Body of pancreas (tissue), 4 donors: Measurements from ENCODE around the gene ADGRE1. TPM values are rescaled to one million over a fixed set of nuclear protein-coding genes. Genes with fewer than 3 reads are reported as not detected.
A peak's percentile ranks its signal among the peaks of the same experiment; 100 is the strongest.
"Not testable (repeated sequence)": the region's sequence is repeated elsewhere in the genome, so short reads cannot be mapped to it uniquely, and the experiment has no call there.

Source experiments
- ATAC-seq: fragments of 150-250 bp; one replicate; pipeline ENCODE4 v1.9.1; 2016
- DNase-seq, 4 donors: peaks; one replicate each; pipeline ENCODE4 v3.0.0-alpha.2; 2019
- H3K27ac ChIP-seq, 4 donors: fragments of 200-600 bp; sonication (generic); 1 replicate in 3 of 4; 2 replicates in 1 of 4; pipeline versions ENCODE4 v1.5.1 to v1.6.1; 2016 to 2019; ENCODE audit warnings: mild to moderate bottlenecking in 1 of 4, mixed read lengths in 1 of 4, moderate library complexity in 1 of 4
- H3K27me3 ChIP-seq, 2 donors: fragments of 200-600 bp; sonication (generic); one replicate each; pipeline ENCODE4 v1.6.0; 2016; ENCODE audit warnings: mild to moderate bottlenecking in 1 of 2
- H3K36me3 ChIP-seq, 2 donors: fragments of 200-600 bp; sonication (generic); replicated peaks in 1 of 2; 2 replicates each; pipeline ENCODE4 v1.5.1; 2016; ENCODE audit warnings: low read depth in 2 of 2; ENCODE audit not compliant: insufficient read depth in 1 of 2
- H3K4me1 ChIP-seq: fragments of 200-600 bp; sonication (generic); one replicate; pipeline ENCODE4 v1.6.0; 2016
- H3K4me3 ChIP-seq, 2 donors: fragments of 200-600 bp; sonication (generic); 1 replicate in 1 of 2; 2 replicates in 1 of 2; pipeline ENCODE4 v1.5.1; 2016 to 2019
- H3K9me3 ChIP-seq, 3 donors: fragments of 200-600 bp; sonication (generic); 1 replicate in 2 of 3; 2 replicates in 1 of 3; pipeline ENCODE4 v1.5.1; 2016
- POLR2A ChIP-seq, 3 donors: fragments of 450-650 bp; IDR thresholded peaks; one replicate each; pipeline ENCODE4 v1.6.1; 2016; ENCODE audit warnings: antibody characterized with exemption in 3 of 3, mild to moderate bottlenecking in 2 of 3
- WGBS, 2 donors: methylation state at CpG; one replicate each; pipeline ENCODE4 v1.1.5; 2017; 5-methylcytosine and 5-hydroxymethylcytosine counted together
- intact Hi-C: fragments of 100-400 bp; cut with DNase I; formaldehyde crosslinking; loops from one replicate; pipeline ENCODE4 v1.15.1; 2023
- total RNA-seq, 2 donors: library from RNA; depleted of rRNA; stranded (reverse); fragments of >200 nt; gene quantifications; one replicate each; pipeline ENCODE4 v1.1.0, GENCODE V29; 2016
- TF ChIP-seq, protein P1 (sequence below), 7 experiments: fragments of 450-650 bp in 4 of 7; fragments of 200-600 bp in 3 of 7; sonication (generic) in 3 of 7; IDR thresholded peaks; one replicate each; pipeline ENCODE4 v1.5.1; 2016 to 2019; ENCODE audit warnings: antibody characterized with exemption in 7 of 7

ADGRE1 gene
- total RNA-seq, 2 donors from 2014 or later: 0.26 TPM; not detected in 1

DNA sequence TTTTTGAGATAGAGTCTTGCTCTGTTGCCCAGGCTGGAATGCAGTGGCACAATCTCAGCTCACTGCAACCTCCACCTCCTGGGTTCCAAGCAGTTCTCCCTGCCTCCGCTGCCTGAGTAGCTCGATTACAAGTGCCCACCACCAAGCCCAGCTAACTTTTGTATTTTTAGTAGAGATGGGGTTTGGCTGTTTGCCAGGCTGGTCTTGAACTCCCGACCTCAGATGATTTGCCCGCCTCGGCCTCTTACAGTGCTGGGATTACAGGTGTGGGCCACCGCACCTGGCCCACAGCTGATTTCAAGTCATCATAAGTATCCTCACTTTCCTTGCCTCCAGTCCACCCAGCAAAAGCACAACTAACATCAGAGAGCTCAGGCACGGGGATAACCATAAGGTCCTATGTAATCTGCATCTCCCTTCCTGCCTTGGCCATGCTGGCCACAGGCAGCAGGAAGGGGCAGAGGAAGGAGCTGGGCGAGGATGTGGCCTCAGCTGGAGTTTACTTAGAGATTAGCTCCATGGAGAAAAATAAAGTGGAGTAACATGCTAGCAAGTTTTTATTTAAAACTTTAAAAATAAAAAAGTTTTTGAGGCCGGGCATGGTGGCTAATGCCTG, 22.9 kb upstream of the ADGRE1 start:
- intact Hi-C loops: loop anchor here (10.0 kb wide), 3 partner anchors 90 to 230 kb away; partner anchors contain the start of gene VAV1
- 31 to 49% methylated on average over 9 of the region's 9 CpGs for WGBS, 2 donors
- no peak for ATAC-seq
- Histone ChIP-seq H3K4me3 (no peak overlapping the region), H3K4me1 (no peaks in the 10 kb centered on the region), H3K27ac (no peak overlapping the region), H3K36me3 (no peaks in the 10 kb centered on the region), H3K9me3 (no peaks in the 10 kb centered on the region), H3K27me3 (no peaks in the 10 kb centered on the region)
- TF ChIP-seq POLR2A (IDR thresholded peaks at IDR 0.05): no peak
- TF ChIP-seq, protein P1, sequence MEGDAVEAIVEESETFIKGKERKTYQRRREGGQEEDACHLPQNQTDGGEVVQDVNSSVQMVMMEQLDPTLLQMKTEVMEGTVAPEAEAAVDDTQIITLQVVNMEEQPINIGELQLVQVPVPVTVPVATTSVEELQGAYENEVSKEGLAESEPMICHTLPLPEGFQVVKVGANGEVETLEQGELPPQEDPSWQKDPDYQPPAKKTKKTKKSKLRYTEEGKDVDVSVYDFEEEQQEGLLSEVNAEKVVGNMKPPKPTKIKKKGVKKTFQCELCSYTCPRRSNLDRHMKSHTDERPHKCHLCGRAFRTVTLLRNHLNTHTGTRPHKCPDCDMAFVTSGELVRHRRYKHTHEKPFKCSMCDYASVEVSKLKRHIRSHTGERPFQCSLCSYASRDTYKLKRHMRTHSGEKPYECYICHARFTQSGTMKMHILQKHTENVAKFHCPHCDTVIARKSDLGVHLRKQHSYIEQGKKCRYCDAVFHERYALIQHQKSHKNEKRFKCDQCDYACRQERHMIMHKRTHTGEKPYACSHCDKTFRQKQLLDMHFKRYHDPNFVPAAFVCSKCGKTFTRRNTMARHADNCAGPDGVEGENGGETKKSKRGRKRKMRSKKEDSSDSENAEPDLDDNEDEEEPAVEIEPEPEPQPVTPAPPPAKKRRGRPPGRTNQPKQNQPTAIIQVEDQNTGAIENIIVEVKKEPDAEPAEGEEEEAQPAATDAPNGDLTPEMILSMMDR (IDR thresholded peaks at IDR 0.05): no peak
- no peak for DNase-seq

DNA sequence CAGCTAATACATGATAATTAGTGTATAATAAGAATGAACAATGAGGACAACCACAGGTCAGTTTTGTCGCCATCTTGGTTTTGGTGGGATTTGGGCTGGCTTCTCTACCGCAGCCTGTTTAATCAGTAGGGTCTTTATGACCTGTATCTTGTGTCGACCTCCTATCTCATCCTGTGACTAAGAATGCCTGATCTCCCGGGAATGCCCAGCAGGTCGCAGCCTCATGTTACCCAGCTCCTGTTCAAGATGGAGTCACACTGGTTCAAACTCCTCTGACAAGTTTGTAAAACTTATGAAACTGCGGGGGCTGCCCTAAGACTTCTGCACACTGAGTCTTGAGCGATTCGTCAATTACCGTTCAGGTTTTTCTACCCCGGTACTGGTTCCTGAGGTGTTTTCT, 21.5 kb upstream of the ADGRE1 start:
- DNase-seq (no peak), ATAC-seq (no peak)
- WGBS, 2 donors: 60% methylated on average over 10 of the region's 10 CpGs
- no peaks in the 10 kb centered on the region for H3K4me1 ChIP-seq
- H3K36me3 ChIP-seq: no peaks in the 10 kb centered on the region
- no peak overlapping the region for H3K4me3 ChIP-seq
- no peaks in the 10 kb centered on the region for H3K27me3 ChIP-seq
- TF ChIP-seq POLR2A (IDR thresholded peaks at IDR 0.05): no peak
- TF ChIP-seq, protein P1 (IDR thresholded peaks at IDR 0.05): no peak
- H3K27ac ChIP-seq: no peak overlapping the region
- no peaks in the 10 kb centered on the region for H3K9me3 ChIP-seq
- intact Hi-C loops: loop anchor here (10.0 kb wide), 3 partner anchors 91 to 231 kb away; partner anchors contain the start of gene VAV1

DNA sequence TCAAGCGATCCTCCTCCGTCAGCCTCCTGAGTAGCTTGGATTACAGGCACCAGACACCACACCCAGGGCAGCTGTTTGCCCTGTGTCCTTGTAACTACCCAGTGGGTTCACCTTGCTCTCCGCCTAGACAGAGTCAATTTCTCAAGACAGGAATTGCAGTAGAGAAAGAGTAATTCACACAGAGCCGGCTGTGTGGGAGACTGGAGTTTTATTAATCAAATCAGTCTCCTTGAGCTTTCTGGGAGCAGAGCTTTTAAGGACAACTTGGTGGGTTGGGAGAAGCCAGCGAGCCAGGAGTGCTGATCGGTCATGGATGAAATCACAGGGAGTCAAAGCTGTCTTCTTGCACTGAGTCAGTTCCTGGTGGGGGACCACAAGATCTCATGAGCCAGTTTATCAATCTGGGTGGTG, 20.6 kb upstream of the ADGRE1 start:
- H3K9me3 ChIP-seq: no peaks in the 10 kb centered on the region
- H3K4me1 ChIP-seq: no peaks in the 10 kb centered on the region
- ATAC-seq (no peak), DNase-seq (no peak)
- H3K36me3 ChIP-seq: no peaks in the 10 kb centered on the region
- H3K4me3 ChIP-seq: no peak overlapping the region
- H3K27me3 ChIP-seq: no peaks in the 10 kb centered on the region
- no peak for TF ChIP-seq POLR2A (IDR thresholded peaks at IDR 0.05)
- TF ChIP-seq, protein P1 (IDR thresholded peaks at IDR 0.05): no peak
- intact Hi-C loops: loop anchor here (10.0 kb wide), 3 partner anchors 92 to 232 kb away; partner anchors contain the start of gene VAV1
- H3K27ac ChIP-seq: no peak overlapping the region
- WGBS, 2 donors: 37 to 60% methylated on average over 4 to 6 of the region's 6 CpGs

DNA sequence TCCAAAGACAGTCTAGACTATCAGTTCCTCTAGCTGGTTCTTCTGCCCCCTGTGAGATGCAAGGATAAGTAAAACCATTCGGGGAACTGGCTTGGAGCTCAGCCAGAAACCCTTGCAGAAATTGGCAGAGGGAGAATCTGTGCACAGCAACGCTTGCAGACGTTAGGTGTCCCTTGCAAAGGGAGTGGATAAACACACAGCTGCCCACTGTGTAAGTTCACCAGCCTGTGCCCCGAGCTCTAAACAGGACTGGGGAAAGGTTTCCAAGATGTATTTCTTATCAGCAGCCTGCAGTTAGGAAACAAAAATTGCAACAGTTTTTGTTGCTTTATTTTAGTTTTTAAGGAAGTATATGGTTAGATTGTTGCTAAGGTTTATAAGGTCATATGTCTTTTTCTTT, 19.0 kb upstream of the ADGRE1 start:
- TF ChIP-seq POLR2A (IDR thresholded peaks at IDR 0.05): no peak
- TF ChIP-seq, protein P1 (IDR thresholded peaks at IDR 0.05): no peak
- ATAC-seq (no peak), DNase-seq (peak in 1 of 4 donors; percentile 31)
- no peak overlapping the region for H3K4me3 ChIP-seq
- H3K4me1 ChIP-seq: no peaks in the 10 kb centered on the region
- no peaks in the 10 kb centered on the region for H3K27me3 ChIP-seq
- H3K27ac ChIP-seq: no peak overlapping the region
- 0 to 4% methylated on average over 4 of the region's 4 CpGs for WGBS, 2 donors
- H3K9me3 ChIP-seq: no peaks in the 10 kb centered on the region
- no peaks in the 10 kb centered on the region for H3K36me3 ChIP-seq
- intact Hi-C loops: loop anchor here (10.0 kb wide), 3 partner anchors 94 to 234 kb away; partner anchors contain the start of gene VAV1

DNA sequence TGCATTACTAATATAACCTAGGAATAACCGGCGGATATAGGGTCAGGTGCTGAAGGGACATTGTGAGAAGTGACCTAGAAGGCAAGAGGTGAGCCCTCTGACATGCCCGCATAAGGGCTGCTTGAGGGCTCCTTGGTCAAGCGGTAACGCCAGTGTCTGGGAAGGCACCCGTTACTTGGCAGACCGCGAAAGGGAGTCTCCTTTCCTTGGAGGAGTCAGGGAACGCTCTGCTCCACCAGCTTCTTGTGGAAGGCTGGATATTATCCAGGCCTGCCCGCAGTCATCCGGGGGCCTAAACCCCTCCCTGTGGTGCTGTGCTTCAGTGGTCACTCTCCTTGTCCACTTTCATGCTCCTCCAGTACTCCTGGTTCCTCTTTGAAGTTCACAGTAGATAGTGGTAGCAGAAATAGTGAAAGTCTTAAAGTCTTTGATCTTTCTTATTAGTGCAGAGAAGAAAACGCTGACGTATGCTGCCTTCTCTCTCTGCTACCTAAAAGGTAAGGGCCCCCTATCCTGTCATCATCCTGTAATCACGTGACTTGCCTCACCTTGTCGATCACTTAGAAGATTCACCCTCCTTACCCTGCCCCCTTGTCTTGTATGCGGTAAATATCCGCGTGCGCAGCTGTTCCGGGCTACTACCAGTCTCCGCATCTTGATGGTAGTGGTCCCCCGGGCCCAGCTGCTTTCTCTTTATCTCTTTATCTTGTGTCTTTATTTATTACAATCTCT, 18.1 kb upstream of the ADGRE1 start:
- H3K27ac ChIP-seq, H3K9me3 ChIP-seq, H3K4me1 ChIP-seq, ATAC-seq, H3K4me3 ChIP-seq, DNase-seq, H3K27me3 ChIP-seq, H3K36me3 ChIP-seq: not testable (repeated sequence)
- 79 to 84% methylated on average over 22 of the region's 22 CpGs for WGBS, 2 donors
- intact Hi-C loops: loop anchor here (10.0 kb wide), 3 partner anchors 95 to 235 kb away; partner anchors contain the start of gene VAV1
